Iris pigment epithelial cell (primary cell): ENCODE data around the gene GNPTAB.

Experiments used
- DNase-seq: peaks from one replicate; pipeline ENCODE4 v3.0.0-alpha.2; 2011; ENCODE audit warnings: low read depth

The GNPTAB gene

GRCh38 chr12:101696251-101697196, 134.2 kb downstream of the GNPTAB start:
- no peak for DNase-seq

- DNase-seq, result peak; percentile 85
Observed at GRCh38 chr12:101695706-101696105, 135.1 kb downstream of the GNPTAB start.
